Stimulated activated memory B cell treated with anti-CD40 and anti-IgM and Interleukin-4, amounts not matched to agents 10 μg/mL and 1 μg/mL and 100 μg/mL, for 72 hours (primary cell): ENCODE data around the gene EIF4H.
A peak's percentile ranks its signal among the peaks of the same experiment; 100 is the strongest.
"Not testable (repeated sequence)": the region's sequence is repeated elsewhere in the genome, so short reads cannot be mapped to it uniquely, and the experiment has no call there.

Experiments
- ATAC-seq: fragments of 150-1000 bp; cut with Tn5 transposase; 2 replicates; pipeline ENCODE4 v1.10.0; 2021
- H3K27ac Mint-ChIP-seq: one replicate; pipeline ENCODE4 v1.8.0; 2022; ENCODE audit warnings: mild to moderate bottlenecking, mixed read lengths
- H3K27me3 Mint-ChIP-seq: one replicate; pipeline ENCODE4 v1.8.0; 2022; ENCODE audit warnings: mixed read lengths
- H3K36me3 Mint-ChIP-seq: one replicate; pipeline ENCODE4 v1.8.0; 2022; ENCODE audit warnings: mixed read lengths
- H3K4me1 Mint-ChIP-seq: one replicate; pipeline ENCODE4 v1.8.0; 2022; ENCODE audit warnings: mixed read lengths
- H3K4me3 Mint-ChIP-seq: one replicate; pipeline ENCODE4 v1.8.0; 2022; ENCODE audit warnings: mild to moderate bottlenecking, moderate library complexity, mixed read lengths
- H3K9me3 Mint-ChIP-seq: one replicate; pipeline ENCODE4 v1.8.0; 2022; ENCODE audit warnings: mixed read lengths

Gene EIF4H

GRCh38 chr7:74203956-74204618 is 29.9 kb downstream of the EIF4H start:
- Mint-ChIP-seq H3K4me1 (peaks cover 55% of the 10 kb centered on the region), H3K27ac (peak overlapping the region; percentile 47), H3K27me3 (no peaks in the 10 kb centered on the region), H3K36me3 (no peaks in the 10 kb centered on the region), H3K9me3 (no peaks in the 10 kb centered on the region), H3K4me3 (peak overlapping the region; percentile 6)
- no peak for ATAC-seq

- Mint-ChIP-seq H3K4me1 (peaks cover 61% of the 10 kb centered on the region), H3K27ac (peak overlapping the region; percentile 6)
- not testable (repeated sequence) for ATAC-seq, H3K36me3 Mint-ChIP-seq, H3K9me3 Mint-ChIP-seq, H3K4me3 Mint-ChIP-seq, H3K27me3 Mint-ChIP-seq
Observed at GRCh38 chr7:74206052-74206451, 31.9 kb downstream of the EIF4H start.

- Mint-ChIP-seq H3K36me3 (peaks cover 5% of the 10 kb centered on the region), H3K4me3 (peak overlapping the region; percentile 57), H3K27ac (peak overlapping the region; percentile 6), H3K9me3 (peaks cover 3% of the 10 kb centered on the region), H3K27me3 (no peaks in the 10 kb centered on the region), H3K4me1 (peaks cover 61% of the 10 kb centered on the region)
- peak; percentile 62 for ATAC-seq
Observed at GRCh38 chr7:74206589-74207120, 32.5 kb downstream of the EIF4H start.

- Mint-ChIP-seq H3K9me3 (peaks cover 3% of the 10 kb centered on the region), H3K4me3 (no peak overlapping the region), H3K27me3 (no peaks in the 10 kb centered on the region), H3K27ac (peak overlapping the region; percentile 6), H3K36me3 (peaks cover 9% of the 10 kb centered on the region), H3K4me1 (peaks cover 65% of the 10 kb centered on the region)
- ATAC-seq: no peak
Observed at GRCh38 chr7:74207586-74207985, 33.4 kb downstream of the EIF4H start.

GRCh38 chr7:74208241-74208640 is 34.1 kb downstream of the EIF4H start:
- peaks cover 11% of the 10 kb centered on the region for H3K36me3 Mint-ChIP-seq
- not testable (repeated sequence) for H3K9me3 Mint-ChIP-seq, H3K4me3 Mint-ChIP-seq, H3K27me3 Mint-ChIP-seq, ATAC-seq
- peaks cover 63% of the 10 kb centered on the region for H3K4me1 Mint-ChIP-seq
- H3K27ac Mint-ChIP-seq: peak overlapping the region; percentile 73

GRCh38 chr7:74212661-74213060 is 38.5 kb downstream of the EIF4H start:
- Mint-ChIP-seq H3K27ac (peak overlapping the region; percentile 73), H3K27me3 (no peaks in the 10 kb centered on the region), H3K36me3 (peaks cover 38% of the 10 kb centered on the region), H3K4me1 (peaks cover 50% of the 10 kb centered on the region), H3K9me3 (peaks cover 3% of the 10 kb centered on the region), H3K4me3 (peak overlapping the region; percentile 93)
- ATAC-seq: no peak

- Mint-ChIP-seq H3K4me1 (peaks cover 50% of the 10 kb centered on the region), H3K9me3 (no peaks in the 10 kb centered on the region), H3K27ac (peak overlapping the region; percentile 88), H3K4me3 (peak overlapping the region; percentile 63), H3K27me3 (no peaks in the 10 kb centered on the region), H3K36me3 (peaks cover 54% of the 10 kb centered on the region)
- ATAC-seq: no peak
Observed at GRCh38 chr7:74214816-74215630, 40.9 kb downstream of the EIF4H start.

- H3K9me3 Mint-ChIP-seq: no peaks in the 10 kb centered on the region
- H3K27ac Mint-ChIP-seq: peak overlapping the region; percentile 88
- peak overlapping the region; percentile 63 for H3K4me3 Mint-ChIP-seq
- no peaks in the 10 kb centered on the region for H3K27me3 Mint-ChIP-seq
- peaks cover 57% of the 10 kb centered on the region for H3K36me3 Mint-ChIP-seq
- H3K4me1 Mint-ChIP-seq: peaks cover 53% of the 10 kb centered on the region
- ATAC-seq: no peak
Observed at GRCh38 chr7:74215921-74216320, 41.8 kb downstream of the EIF4H start.

- H3K27me3 Mint-ChIP-seq: no peaks in the 10 kb centered on the region
- peaks cover 55% of the 10 kb centered on the region for H3K36me3 Mint-ChIP-seq
- no peaks in the 10 kb centered on the region for H3K9me3 Mint-ChIP-seq
- peak overlapping the region; percentile 63 for H3K4me3 Mint-ChIP-seq
- peaks cover 54% of the 10 kb centered on the region for H3K4me1 Mint-ChIP-seq
- ATAC-seq: peak; percentile 53
- H3K27ac Mint-ChIP-seq: peak overlapping the region; percentile 88
Observed at GRCh38 chr7:74216361-74216761, 42.2 kb downstream of the EIF4H start.

- peak overlapping the region; percentile 88 for H3K27ac Mint-ChIP-seq
- peaks cover 54% of the 10 kb centered on the region for H3K4me1 Mint-ChIP-seq
- H3K27me3 Mint-ChIP-seq: no peaks in the 10 kb centered on the region
- peaks cover 55% of the 10 kb centered on the region for H3K36me3 Mint-ChIP-seq
- ATAC-seq: peak; percentile 78
- peak overlapping the region; percentile 55 for H3K4me3 Mint-ChIP-seq
- H3K9me3 Mint-ChIP-seq: no peaks in the 10 kb centered on the region
Observed at GRCh38 chr7:74217455-74218342, 43.5 kb downstream of the EIF4H start.

GRCh38 chr7:74218343-74218698 is 44.2 kb downstream of the EIF4H start:
- Mint-ChIP-seq H3K27me3 (no peaks in the 10 kb centered on the region), H3K9me3 (no peaks in the 10 kb centered on the region), H3K4me1 (peaks cover 57% of the 10 kb centered on the region), H3K4me3 (peak overlapping the region; percentile 55), H3K27ac (peak overlapping the region; percentile 88), H3K36me3 (peaks cover 58% of the 10 kb centered on the region)
- no peak for ATAC-seq

- Mint-ChIP-seq H3K4me1 (peaks cover 65% of the 10 kb centered on the region), H3K36me3 (peaks cover 69% of the 10 kb centered on the region), H3K9me3 (no peaks in the 10 kb centered on the region), H3K4me3 (no peak overlapping the region), H3K27me3 (no peaks in the 10 kb centered on the region), H3K27ac (peak overlapping the region; percentile 57)
- ATAC-seq: no peak
Observed at GRCh38 chr7:74219416-74219815, 45.3 kb downstream of the EIF4H start.

- peak overlapping the region; percentile 57 for H3K27ac Mint-ChIP-seq
- peaks cover 72% of the 10 kb centered on the region for H3K36me3 Mint-ChIP-seq
- no peak for ATAC-seq
- no peak overlapping the region for H3K4me3 Mint-ChIP-seq
- H3K27me3 Mint-ChIP-seq: no peaks in the 10 kb centered on the region
- peaks cover 64% of the 10 kb centered on the region for H3K4me1 Mint-ChIP-seq
- no peaks in the 10 kb centered on the region for H3K9me3 Mint-ChIP-seq
Observed at GRCh38 chr7:74220229-74220628, 46.1 kb downstream of the EIF4H start.

GRCh38 chr7:74221713-74222112 is 47.6 kb downstream of the EIF4H start:
- Mint-ChIP-seq H3K36me3 (peaks cover 73% of the 10 kb centered on the region), H3K4me3 (no peak overlapping the region), H3K27ac (peak overlapping the region; percentile 11)

More at GRCh38 chr7:74221713-74222112, 47.6 kb downstream of the EIF4H start:
- H3K9me3 Mint-ChIP-seq: no peaks in the 10 kb centered on the region
- ATAC-seq: no peak
- H3K4me1 Mint-ChIP-seq: peaks cover 61% of the 10 kb centered on the region
- no peaks in the 10 kb centered on the region for H3K27me3 Mint-ChIP-seq
